Suprapubic skin (tissue), 4 donors: ENCODE results near the gene GBX2.

Experiments used
- CTCF ChIP-seq, 2 donors: fragments of 200-600 bp in 1 of 2; fragments of 450-650 bp in 1 of 2; sonication (generic) in 1 of 2; IDR thresholded peaks; one replicate each; pipeline ENCODE4 v1.5.1; 2016 to 2019; ENCODE audit warnings: antibody characterized with exemption in 2 of 2, mild to moderate bottlenecking in 1 of 2, moderate library complexity in 1 of 2
- POLR2A ChIP-seq, 2 donors: fragments of 450-650 bp; IDR thresholded peaks; one replicate each; pipeline ENCODE4 v1.6.1; 2017; ENCODE audit warnings: antibody characterized with exemption in 2 of 2, mild to moderate bottlenecking in 2 of 2, moderate library complexity in 2 of 2
- POLR2AphosphoS5 ChIP-seq, 3 donors: sonication (generic); formaldehyde crosslinking; IDR thresholded peaks; one replicate each; pipeline ENCODE4 v1.6.1; 2017; ENCODE audit warnings: antibody characterized with exemption in 3 of 3

- TF ChIP-seq CTCF (IDR thresholded peaks at IDR 0.05) (no peak), POLR2A (IDR thresholded peaks at IDR 0.05) (no peak), POLR2AphosphoS5 (IDR thresholded peaks at IDR 0.05) (no peak)
These were observed 44.5 kb downstream of the GBX2 start for GRCh38 chr2:236123716-236124115.
